Spinal cord (tissue), 10 donors: ENCODE data around the gene TUBA1A. TPM values are rescaled to one million over a fixed set of nuclear protein-coding genes. Genes with fewer than 3 reads are reported as not detected.
"Not testable (repeated sequence)": the region's sequence is repeated elsewhere in the genome, so short reads cannot be mapped to it uniquely, and the experiment has no call there.

Experiments
- DNase-seq, 6 donors: peaks; one replicate each; pipeline versions ENCODE4 v3.0.0 to v3.0.0-alpha.2; 2013 to 2015; ENCODE audit warnings: low spot score in 6 of 6, low read depth in 4 of 6
- H3K27ac ChIP-seq: one replicate; pipeline ENCODE4 v1.5.1; 2013; ENCODE audit warnings: low read depth, low read length, control low read depth
- H3K27me3 ChIP-seq: one replicate; pipeline ENCODE4 v1.6.1; 2013; ENCODE audit warnings: low read length; ENCODE audit not compliant: control insufficient read depth, insufficient read depth
- H3K36me3 ChIP-seq: one replicate; pipeline ENCODE4 v1.6.1; 2013; ENCODE audit warnings: low read length; ENCODE audit not compliant: control insufficient read depth, insufficient read depth
- H3K4me1 ChIP-seq: one replicate; pipeline ENCODE4 v1.6.1; 2013; ENCODE audit warnings: low read length; ENCODE audit not compliant: control insufficient read depth, insufficient read depth
- H3K4me3 ChIP-seq: one replicate; pipeline ENCODE4 v1.5.1; 2013; ENCODE audit warnings: low read depth, low read length, control low read depth
- H3K9me3 ChIP-seq: one replicate; pipeline ENCODE4 v1.6.1; 2013; ENCODE audit warnings: low read length; ENCODE audit not compliant: control insufficient read depth, insufficient read depth
- WGBS: methylation state at CpG from one replicate; pipeline ENCODE4 v1.1.5; 2013; ENCODE audit warnings: missing lambda C conversion rate; ENCODE audit not compliant: insufficient coverage; 5-methylcytosine and 5-hydroxymethylcytosine counted together
- polyA plus RNA-seq, 2 donors: library from polyadenylated mRNA; unstranded; fragments of 120-200 nt; gene quantifications; one replicate each; pipeline ENCODE4 v1.2.1, GENCODE V29; 2013; ENCODE audit not compliant: insufficient read length in 2 of 2
- total RNA-seq, 2 donors: library from RNA; depleted of rRNA in 1 of 2; stranded (reverse); fragments of 120-200 nt in 1 of 2; fragments of >200 nt in 1 of 2; gene quantifications; one replicate each; pipeline versions ENCODE4 v1.2.3 to v1.2.4, GENCODE V29; 2013 to 2014
- donor health status: healthy.

TUBA1A gene
- total and polyA plus RNA-seq, 4 donors, result 2,198 to 4,721 (median 3,581) TPM

- H3K9me3 ChIP-seq, result no peaks in the 10 kb centered on the region
- no peak overlapping the region for H3K4me3 ChIP-seq
- no peak overlapping the region for H3K27ac ChIP-seq
- H3K4me1 ChIP-seq, result no peaks in the 10 kb centered on the region
- WGBS, result no CpG with 5 or more reads among the region's 2 CpGs
- no peak for DNase-seq
- no peaks in the 10 kb centered on the region for H3K36me3 ChIP-seq
- no peaks in the 10 kb centered on the region for H3K27me3 ChIP-seq
Measured at GRCh38 chr12:49165114-49165513, 23.8 kb downstream of the TUBA1A start.

GRCh38 chr12:49161901-49162300, 27.0 kb downstream of the TUBA1A start:
- H3K36me3 ChIP-seq, H3K27ac ChIP-seq, DNase-seq, H3K9me3 ChIP-seq, H3K4me1 ChIP-seq, H3K4me3 ChIP-seq, H3K27me3 ChIP-seq: not testable (repeated sequence)
- WGBS, result no CpG with 5 or more reads among the region's 4 CpGs

- H3K36me3 ChIP-seq, result no peaks in the 10 kb centered on the region
- DNase-seq, result no peak
- H3K27me3 ChIP-seq, result no peaks in the 10 kb centered on the region
- H3K9me3 ChIP-seq, result no peaks in the 10 kb centered on the region
- no peak overlapping the region for H3K4me3 ChIP-seq
- H3K4me1 ChIP-seq, result no peaks in the 10 kb centered on the region
- WGBS, result 81% methylated on average over 4 of the region's 6 CpGs
- H3K27ac ChIP-seq, result no peak overlapping the region
Measured at GRCh38 chr12:49161092-49161795, 27.6 kb downstream of the TUBA1A start.

- Histone ChIP-seq H3K4me1 (no peaks in the 10 kb centered on the region), H3K36me3 (no peaks in the 10 kb centered on the region), H3K9me3 (no peaks in the 10 kb centered on the region), H3K4me3 (no peak overlapping the region), H3K27me3 (no peaks in the 10 kb centered on the region), H3K27ac (no peak overlapping the region)
- peak in 1 of 6 donors; percentile 34 for DNase-seq
- WGBS, result 100% methylated on average over 1 of the region's 2 CpGs
Measured at GRCh38 chr12:49160399-49160798, 28.5 kb downstream of the TUBA1A start.

GRCh38 chr12:49154221-49154620, 34.7 kb downstream of the TUBA1A start:
- Histone ChIP-seq H3K27ac (no peak overlapping the region), H3K9me3 (no peaks in the 10 kb centered on the region), H3K36me3 (no peaks in the 10 kb centered on the region), H3K4me1 (no peaks in the 10 kb centered on the region), H3K27me3 (no peaks in the 10 kb centered on the region), H3K4me3 (no peak overlapping the region)
- no peak for DNase-seq
- no CpG with 5 or more reads among the region's 3 CpGs for WGBS

GRCh38 chr12:49147384-49147783, 41.5 kb downstream of the TUBA1A start:
- Histone ChIP-seq H3K4me1 (no peaks in the 10 kb centered on the region), H3K27me3 (no peaks in the 10 kb centered on the region), H3K4me3 (no peak overlapping the region), H3K36me3 (no peaks in the 10 kb centered on the region), H3K9me3 (no peaks in the 10 kb centered on the region), H3K27ac (no peak overlapping the region)
- DNase-seq, result no peak
- WGBS, result no CpG with 5 or more reads among the region's 2 CpGs

GRCh38 chr12:49146406-49146805, 42.5 kb downstream of the TUBA1A start:
- Histone ChIP-seq H3K36me3 (no peaks in the 10 kb centered on the region), H3K9me3 (no peaks in the 10 kb centered on the region), H3K4me1 (no peaks in the 10 kb centered on the region), H3K27ac (no peak overlapping the region), H3K27me3 (no peaks in the 10 kb centered on the region), H3K4me3 (no peak overlapping the region)
- DNase-seq, result no peak
- WGBS, result no CpG with 5 or more reads among the region's 1 CpG

GRCh38 chr12:49144384-49144783, 44.5 kb downstream of the TUBA1A start:
- Histone ChIP-seq H3K27me3 (no peaks in the 10 kb centered on the region), H3K27ac (no peak overlapping the region), H3K36me3 (no peaks in the 10 kb centered on the region), H3K9me3 (no peaks in the 10 kb centered on the region), H3K4me1 (no peaks in the 10 kb centered on the region), H3K4me3 (no peak overlapping the region)
- WGBS, result 74% methylated on average over 2 of the region's 2 CpGs
- no peak for DNase-seq

GRCh38 chr12:49138999-49139398, 49.9 kb downstream of the TUBA1A start:
- WGBS, result 100% methylated on average over 1 of the region's 2 CpGs

GRCh38 chr12:49138587-49138986, 50.3 kb downstream of the TUBA1A start:
- WGBS, result no CpG with 5 or more reads among the region's 2 CpGs
- DNase-seq, result peak in 2 of 6 donors; percentile 8 to 26
- no peak overlapping the region for H3K4me3 ChIP-seq
- no peaks in the 10 kb centered on the region for H3K27me3 ChIP-seq
- H3K36me3 ChIP-seq, result no peaks in the 10 kb centered on the region
- H3K9me3 ChIP-seq, result no peaks in the 10 kb centered on the region
- H3K27ac ChIP-seq, result no peak overlapping the region
- peaks cover 1% of the 10 kb centered on the region for H3K4me1 ChIP-seq

More at GRCh38 chr12:49138999-49139398, 49.9 kb downstream of the TUBA1A start:
- no peak overlapping the region for H3K4me3 ChIP-seq
- H3K27ac ChIP-seq, result no peak overlapping the region
- H3K27me3 ChIP-seq, result no peaks in the 10 kb centered on the region
- H3K36me3 ChIP-seq, result no peaks in the 10 kb centered on the region
- H3K9me3 ChIP-seq, result no peaks in the 10 kb centered on the region
- DNase-seq, result no peak
- no peaks in the 10 kb centered on the region for H3K4me1 ChIP-seq
